ENCODE measurements around the gene KLK13. TPM values are rescaled to one million over a fixed set of nuclear protein-coding genes. Genes with fewer than 3 reads are reported as not detected.

The KLK13 gene
- total and polyA plus RNA-seq, 2 of the 8 experiments (the other 6 are each of a cell fraction or from before 2014, with no cell fraction given) = 4.2 to 4.5 TPM

GRCh38 chr19:51036519-51036918, 28.4 kb downstream of the KLK13 start:
- Histone ChIP-seq H4K91ac (replicated peaks; ENCODE audit: insufficient read length, low read length) (no peak overlapping the region), H2BK20ac (ENCODE audit: low read length) (no peak overlapping the region), H3K79me1 (ENCODE audit: low read depth, low read length) (no peaks in the 10 kb centered on the region; the same call in 1 of the 2 replicates), H3K56ac (replicated peaks; ENCODE audit: insufficient read length, low read depth, low read length) (no peak overlapping the region), H2BK12ac (ENCODE audit: low read depth, low read length) (0 out of 2 replicates have a peak overlapping the region, but pooled peaks have one; percentile 22), H4K5ac (ENCODE audit: insufficient read length, low read depth, low read length) (no peak overlapping the region), H3K18ac (ENCODE audit: extremely low read depth, low read length) (no peak overlapping the region; the same call in 1 of the 2 replicates), H3K14ac (ENCODE audit: insufficient read length) (no peak overlapping the region), H3K9ac (replicated peaks in 1 of 4; ENCODE audit: extremely low read depth in 1 of 4, low read depth in 3 of 4, low read length in 3 of 4) (no peak overlapping the region), H2BK5ac (ENCODE audit: low read depth, low read length) (no peak overlapping the region), H2BK15ac (ENCODE audit: low read length) (no peak overlapping the region), H2BK120ac (replicated peaks; ENCODE audit: low read depth, low read length) (no peak overlapping the region), H2AK5ac (ENCODE audit: low read depth, low read length) (no peak overlapping the region), H4K20me1 (replicated peaks in 1 of 2; ENCODE audit: control insufficient read depth in 1 of 2, insufficient read depth in 2 of 2, low read length in 2 of 2) (peaks cover 0 to 1% of the 10 kb centered on the region in 2 experiments), H3K23me2 (ENCODE audit: low read depth, low read length) (no peaks in the 10 kb centered on the region), H3K4ac (replicated peaks; ENCODE audit: insufficient read length, low read depth, low read length) (no peak overlapping the region), H3K4me2 (ENCODE audit: insufficient read depth in 1 of 2, low read depth in 2 of 2, low read length in 2 of 2) (no peak overlapping the region), H3K79me2 (ENCODE audit: control insufficient read depth in 1 of 2, insufficient read depth in 2 of 2, low read length in 2 of 2) (no peaks in the 10 kb centered on the region), H3K23ac (ENCODE audit: insufficient read length) (no peak overlapping the region), H3K36me3 (ENCODE audit: control insufficient read depth in 2 of 4, insufficient read depth in 4 of 4, low read length in 3 of 4) (no peaks in the 10 kb centered on the region), H2AFZ (ENCODE audit: low read length) (no peak overlapping the region), H3K27ac (ENCODE audit: low read depth, low read length) (no peak overlapping the region), H4K8ac (ENCODE audit: extremely low read depth, insufficient read depth, low read length) (no peak overlapping the region), H3K4me1 (replicated peaks in 1 of 4; ENCODE audit: control insufficient read depth in 3 of 4, insufficient read depth in 4 of 4, low read length in 3 of 4) (peaks cover 0 to 3% (median 1%) of the 10 kb centered on the region in 4 experiments; a peak in 2 of 7 replicates), H3K9me3 (ENCODE audit: insufficient read depth in 2 of 2, low read depth in 1 of 2, low read length in 1 of 2) (no peaks in the 10 kb centered on the region), H3K27me3 (replicated peaks in 1 of 4; ENCODE audit: control insufficient read depth in 3 of 4, extremely low read depth in 1 of 4, insufficient read depth in 3 of 4, low read length in 3 of 4) (no peaks in the 10 kb centered on the region), H3K4me3 (ENCODE audit: extremely low read depth in 1 of 4, insufficient read depth in 2 of 4, low read depth in 3 of 4, low read length in 4 of 4) (no peak overlapping the region)
- WGBS, 2 experiments (ENCODE audit: extremely low coverage in 1 of 2, insufficient coverage in 1 of 2, insufficient read length in 1 of 2, insufficient replicate concordance in 2 of 2, low coverage in 1 of 2, low lambda C conversion rate in 2 of 2, missing lambda C conversion rate in 1 of 2) = 69% methylated on average over 9 of the region's 9 CpGs; no CpG with 5 or more reads in 1 of the 2 experiments
- CTCF ChIA-PET (ENCODE audit: partially characterized antibody) = interaction anchor here (0.6 to 1.1 kb wide), 5 partner anchors 15 to 431 kb away, joined by 3 to 9 read pairs (median 3); no protein-coding TSS in a partner anchor
- FAIRE-seq (peak; percentile 13), DNase-seq (ENCODE audit: low read depth in 1 of 2, low spot score in 2 of 2) (no peak)
- TF ChIP-seq CTCF (IDR thresholded peaks at IDR 0.05; ENCODE audit: control extremely low read depth in 1 of 3, insufficient read depth in 1 of 3, low read depth in 1 of 3, low read length in 3 of 3) (peak in 1 of 3 experiments; percentile 23; a peak in 2 of 4 replicates), ASH2L (IDR thresholded peaks at IDR 0.05; ENCODE audit: low read length) (no peak)
- POLR2A ChIA-PET (ENCODE audit: partially characterized antibody) = interaction anchor here (0.7 to 2.2 kb wide), 4 partner anchors 9 to 242 kb away, joined by 3 to 6 read pairs (median 4); no protein-coding TSS in a partner anchor
